Ascending aorta (tissue), 2 donors: ENCODE results near the gene CLDN7. TPM values are rescaled to one million over a fixed set of nuclear protein-coding genes. Genes with fewer than 3 reads are reported as not detected.

Experiments
- DNase-seq, 2 donors: peaks; one replicate each; pipeline ENCODE4 v3.0.0-alpha.2; 2019; ENCODE audit warnings: low spot score in 2 of 2
- H3K27ac ChIP-seq, 2 donors: fragments of 200-600 bp; sonication (generic); one replicate each; pipeline ENCODE4 v1.5.1; 2016 to 2017; ENCODE audit warnings: mild to moderate bottlenecking in 1 of 2
- H3K27me3 ChIP-seq: fragments of 200-600 bp; sonication (generic); one replicate; pipeline ENCODE4 v1.5.1; 2017
- H3K36me3 ChIP-seq, 2 donors: fragments of 200-600 bp; sonication (generic); one replicate each; pipeline ENCODE4 v1.5.1; 2016
- H3K4me1 ChIP-seq, 2 donors: fragments of 200-600 bp; sonication (generic); one replicate each; pipeline ENCODE4 v1.5.1; 2016 to 2017; ENCODE audit warnings: mild to moderate bottlenecking in 1 of 2
- H3K4me3 ChIP-seq, 2 donors: fragments of 200-600 bp; sonication (generic); one replicate each; pipeline ENCODE4 v1.5.1; 2016 to 2017; ENCODE audit warnings: mild to moderate bottlenecking in 1 of 2
- H3K9me3 ChIP-seq, 2 donors: fragments of 200-600 bp; sonication (generic); one replicate each; pipeline ENCODE4 v1.5.1; 2016
- intact Hi-C: fragments of 100-400 bp; cut with DNase I; formaldehyde crosslinking; loops from one replicate; pipeline ENCODE4 v1.15.1; 2023
- total RNA-seq: library from RNA; depleted of rRNA; stranded (reverse); fragments of >200 nt; gene quantifications from one replicate; pipeline ENCODE4 v1.1.0, GENCODE V29; 2016
- TF ChIP-seq, protein P1 (sequence below), 3 experiments: fragments of 200-600 bp in 2 of 3; fragments of 450-650 bp in 1 of 3; sonication (generic) in 2 of 3; IDR thresholded peaks; one replicate each; pipeline ENCODE4 v1.5.1; 2016 to 2019; ENCODE audit warnings: antibody characterized with exemption in 3 of 3, mild to moderate bottlenecking in 1 of 3, moderate library complexity in 1 of 3

CLDN7 gene
- total RNA-seq, 1 donor from 2014 or later: not detected

- no peak overlapping the region for H3K27ac ChIP-seq
- no peak for DNase-seq
- peaks cover 17% of the 10 kb centered on the region for H3K27me3 ChIP-seq
- TF ChIP-seq, protein P1, sequence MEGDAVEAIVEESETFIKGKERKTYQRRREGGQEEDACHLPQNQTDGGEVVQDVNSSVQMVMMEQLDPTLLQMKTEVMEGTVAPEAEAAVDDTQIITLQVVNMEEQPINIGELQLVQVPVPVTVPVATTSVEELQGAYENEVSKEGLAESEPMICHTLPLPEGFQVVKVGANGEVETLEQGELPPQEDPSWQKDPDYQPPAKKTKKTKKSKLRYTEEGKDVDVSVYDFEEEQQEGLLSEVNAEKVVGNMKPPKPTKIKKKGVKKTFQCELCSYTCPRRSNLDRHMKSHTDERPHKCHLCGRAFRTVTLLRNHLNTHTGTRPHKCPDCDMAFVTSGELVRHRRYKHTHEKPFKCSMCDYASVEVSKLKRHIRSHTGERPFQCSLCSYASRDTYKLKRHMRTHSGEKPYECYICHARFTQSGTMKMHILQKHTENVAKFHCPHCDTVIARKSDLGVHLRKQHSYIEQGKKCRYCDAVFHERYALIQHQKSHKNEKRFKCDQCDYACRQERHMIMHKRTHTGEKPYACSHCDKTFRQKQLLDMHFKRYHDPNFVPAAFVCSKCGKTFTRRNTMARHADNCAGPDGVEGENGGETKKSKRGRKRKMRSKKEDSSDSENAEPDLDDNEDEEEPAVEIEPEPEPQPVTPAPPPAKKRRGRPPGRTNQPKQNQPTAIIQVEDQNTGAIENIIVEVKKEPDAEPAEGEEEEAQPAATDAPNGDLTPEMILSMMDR (IDR thresholded peaks at IDR 0.05): no peak
- intact Hi-C loops: no loop called here
- H3K9me3 ChIP-seq: no peaks in the 10 kb centered on the region
- H3K4me3 ChIP-seq: peak overlapping the region; percentile 35 to 53
- peaks cover 8 to 13% of the 10 kb centered on the region in 2 donors for H3K4me1 ChIP-seq
- peaks cover 3 to 33% of the 10 kb centered on the region in 2 donors for H3K36me3 ChIP-seq
Observed at GRCh38 chr17:7261379-7262191, 693 bp downstream of the CLDN7 start.

- H3K4me1 ChIP-seq: peaks cover 8 to 13% of the 10 kb centered on the region in 2 donors
- H3K4me3 ChIP-seq: peak overlapping the region; percentile 35 to 53
- intact Hi-C loops: no loop called here
- H3K36me3 ChIP-seq: peaks cover 9 to 41% of the 10 kb centered on the region in 2 donors
- H3K27ac ChIP-seq: no peak overlapping the region
- H3K9me3 ChIP-seq: no peaks in the 10 kb centered on the region
- TF ChIP-seq, protein P1 (IDR thresholded peaks at IDR 0.05): no peak
- peaks cover 17% of the 10 kb centered on the region for H3K27me3 ChIP-seq
- no peak for DNase-seq
Observed at GRCh38 chr17:7260651-7261378, 1.5 kb downstream of the CLDN7 start.

DNA sequence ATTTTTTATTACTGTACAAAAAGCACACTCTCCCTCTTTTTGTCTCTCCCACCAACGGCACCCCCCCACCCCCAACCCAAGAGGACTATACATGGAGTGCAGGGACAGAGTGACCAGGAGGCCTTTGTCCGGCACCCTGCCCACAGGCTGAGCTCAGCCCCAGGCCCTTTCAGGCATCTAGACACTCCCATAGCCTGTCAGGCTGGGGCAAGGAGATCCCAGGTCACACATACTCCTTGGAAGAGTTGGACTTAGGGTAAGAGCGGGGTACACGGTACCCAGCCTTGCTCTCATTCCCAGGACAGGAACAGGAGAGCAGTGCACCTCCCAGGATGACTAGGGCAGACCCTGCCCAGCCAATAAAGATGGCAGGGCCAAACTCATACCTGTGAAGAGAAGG lies 2.1 kb downstream of the CLDN7 start:
- peaks cover 8 to 13% of the 10 kb centered on the region in 2 donors for H3K4me1 ChIP-seq
- H3K9me3 ChIP-seq: no peaks in the 10 kb centered on the region
- intact Hi-C loops: no loop called here
- TF ChIP-seq, protein P1 (IDR thresholded peaks at IDR 0.05): no peak
- H3K27ac ChIP-seq: no peak overlapping the region
- peaks cover 16 to 48% of the 10 kb centered on the region in 2 donors for H3K36me3 ChIP-seq
- DNase-seq: no peak
- H3K4me3 ChIP-seq: no peak overlapping the region
- peaks cover 17% of the 10 kb centered on the region for H3K27me3 ChIP-seq

DNA sequence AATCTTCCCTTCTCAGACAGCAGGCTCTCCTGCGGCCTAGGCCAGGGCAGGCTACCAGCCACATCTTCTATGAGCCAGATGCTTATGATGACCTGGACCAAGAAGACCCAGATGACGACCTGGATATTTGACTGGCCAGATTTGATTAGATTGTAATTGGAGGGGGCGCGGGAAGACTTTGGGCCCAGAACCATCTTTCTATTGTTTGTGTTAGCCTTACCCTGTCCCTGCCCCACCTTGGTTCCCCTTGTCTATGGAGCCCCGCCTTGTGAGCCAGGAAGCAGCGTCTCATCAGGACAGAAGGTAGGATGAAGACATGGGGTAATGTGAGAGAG lies 2.8 kb downstream of the CLDN7 start:
- Histone ChIP-seq H3K27ac (no peak overlapping the region), H3K4me3 (no peak overlapping the region), H3K36me3 (peaks cover 22 to 52% of the 10 kb centered on the region in 2 donors), H3K27me3 (peaks cover 17% of the 10 kb centered on the region), H3K4me1 (peaks cover 8 to 13% of the 10 kb centered on the region in 2 donors), H3K9me3 (no peaks in the 10 kb centered on the region)
- intact Hi-C loops: no loop called here
- DNase-seq: no peak
- TF ChIP-seq, protein P1 (IDR thresholded peaks at IDR 0.05): no peak

- no peak for DNase-seq
- Histone ChIP-seq H3K4me3 (no peak overlapping the region), H3K9me3 (no peaks in the 10 kb centered on the region), H3K27ac (no peak overlapping the region), H3K27me3 (peaks cover 17% of the 10 kb centered on the region), H3K36me3 (peaks cover 28 to 58% of the 10 kb centered on the region in 2 donors), H3K4me1 (peaks cover 8 to 13% of the 10 kb centered on the region in 2 donors)
- intact Hi-C loops: no loop called here
- TF ChIP-seq, protein P1 (IDR thresholded peaks at IDR 0.05): no peak
Observed at GRCh38 chr17:7258731-7259554, 3.3 kb downstream of the CLDN7 start.
